GM19240 (cell line): ENCODE measurements around the gene BEST1.
"Not testable (repeated sequence)": the region's sequence is repeated elsewhere in the genome, so short reads cannot be mapped to it uniquely, and the experiment has no call there.

ENCODE experiments used
- DNase-seq: peaks from one replicate; pipeline ENCODE4 v3.0.0; 2011; ENCODE audit warnings: low spot score; ENCODE audit not compliant: insufficient read length

Gene BEST1

GRCh38 chr11:61947486-61948210, 2.5 kb upstream of the BEST1 start:
- peak; percentile 73 for DNase-seq

DNA sequence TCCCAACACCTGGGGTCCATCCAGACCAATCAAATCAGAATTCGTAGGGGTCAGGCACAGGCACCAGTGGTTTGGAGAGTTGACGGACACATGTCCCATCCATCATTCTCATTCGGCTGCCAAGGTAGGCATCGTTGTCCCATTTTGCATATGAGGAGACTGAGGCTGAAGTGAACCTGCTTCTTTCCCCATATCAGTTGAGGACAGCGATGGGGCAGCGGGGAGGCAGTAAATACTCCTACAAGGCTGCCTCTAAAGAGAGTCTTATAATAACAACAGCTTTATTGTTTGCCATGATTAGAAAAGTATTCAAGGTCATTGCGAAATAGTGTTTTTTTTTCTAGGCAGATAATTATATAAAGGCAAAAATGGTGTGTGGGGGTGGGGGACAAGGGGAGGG, 1.6 kb upstream of the BEST1 start:
- DNase-seq, result no peak

DNA sequence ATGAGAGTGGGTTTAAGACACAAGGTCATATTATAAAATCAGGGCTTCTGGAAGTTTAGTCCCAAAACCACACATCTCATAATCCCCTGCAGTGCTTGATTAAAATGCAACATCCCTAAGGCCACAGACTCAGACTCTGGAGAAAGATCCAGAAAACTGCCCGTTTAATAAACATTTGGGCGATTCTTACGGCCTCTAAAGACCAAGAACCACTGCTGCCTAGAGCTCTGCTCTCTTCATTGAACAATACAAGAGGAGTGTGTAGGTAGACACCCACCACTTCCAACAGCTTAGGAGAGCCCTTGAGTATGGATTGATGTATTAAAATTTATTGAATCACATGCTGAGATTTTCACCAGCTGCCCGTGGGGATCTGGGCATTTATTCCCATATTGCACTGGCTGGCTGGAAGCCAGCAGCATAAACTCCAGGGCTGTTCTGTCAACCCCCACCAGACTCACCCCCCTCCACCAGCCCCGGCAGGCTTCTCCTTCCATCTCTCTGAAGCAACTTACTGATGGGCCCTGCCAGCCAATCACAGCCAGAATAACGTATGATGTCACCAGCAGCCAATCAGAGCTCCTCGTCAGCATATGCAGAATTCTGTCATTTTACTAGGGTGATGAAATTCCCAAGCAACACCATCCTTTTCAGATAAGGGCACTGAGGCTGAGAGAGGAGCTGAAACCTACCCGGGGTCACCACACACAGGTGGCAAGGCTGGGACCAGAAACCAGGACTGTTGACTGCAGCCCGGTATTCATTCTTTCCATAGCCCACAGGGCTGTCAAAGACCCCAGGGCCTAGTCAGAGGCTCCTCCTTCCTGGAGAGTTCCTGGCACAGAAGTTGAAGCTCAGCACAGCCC, 749 bp upstream of the BEST1 start:
- DNase-seq, result no peak

GRCh38 chr11:61951484-61952135, 1.5 kb downstream of the BEST1 start:
- no peak for DNase-seq

- DNase-seq, result no peak
Observed at GRCh38 chr11:61952882-61953281, 2.7 kb downstream of the BEST1 start.

DNA sequence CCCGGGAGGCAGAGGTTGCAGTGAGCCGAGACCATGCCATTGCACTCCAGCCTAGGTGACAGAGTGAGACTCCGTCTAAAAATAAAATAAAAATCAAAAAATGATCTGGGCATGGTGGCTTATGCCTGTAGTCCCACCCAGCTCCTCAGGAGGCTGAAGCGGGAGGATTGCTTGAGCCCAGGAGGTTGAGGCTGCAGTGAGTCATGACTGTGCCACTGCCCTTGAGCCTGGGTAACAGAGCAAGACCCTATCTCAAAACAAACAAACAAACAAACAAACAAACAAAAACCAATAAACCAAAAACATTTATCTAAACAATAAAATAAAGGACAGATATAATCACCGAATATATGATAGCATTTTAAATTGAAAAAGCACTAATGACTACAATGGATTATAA, 3.5 kb downstream of the BEST1 start:
- DNase-seq, result not testable (repeated sequence)

GRCh38 chr11:61954106-61954850, 4.1 kb downstream of the BEST1 start:
- no peak for DNase-seq

DNA sequence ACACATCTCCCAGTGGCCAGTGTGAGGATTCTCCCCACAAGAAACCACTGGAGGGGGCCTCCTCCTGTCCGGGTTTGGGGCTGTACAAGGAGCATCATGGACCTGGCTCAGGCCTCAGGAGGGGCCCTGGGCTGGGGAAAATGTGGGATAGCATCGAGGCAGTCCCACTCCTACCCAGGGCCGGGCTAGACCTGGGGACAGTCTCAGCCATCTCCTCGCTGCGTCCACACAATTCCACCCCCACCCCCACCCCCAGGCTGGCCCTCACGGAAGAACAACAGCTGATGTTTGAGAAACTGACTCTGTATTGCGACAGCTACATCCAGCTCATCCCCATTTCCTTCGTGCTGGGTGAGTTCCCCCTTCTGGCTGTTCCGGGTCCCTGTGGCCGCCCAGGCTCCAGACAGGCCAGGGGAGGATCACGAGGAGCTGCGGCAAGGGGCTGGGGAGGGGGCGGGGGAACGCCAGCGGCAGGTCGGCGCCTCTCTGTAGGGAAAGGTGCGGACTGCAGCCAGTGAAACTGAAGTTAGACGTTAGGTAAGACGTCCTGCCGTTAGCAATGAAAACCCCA, 4.8 kb downstream of the BEST1 start:
- no peak for DNase-seq

GRCh38 chr11:61955422-61956135, 5.4 kb downstream of the BEST1 start:
- DNase-seq, result no peak

GRCh38 chr11:61956191-61957020, 6.3 kb downstream of the BEST1 start:
- DNase-seq, result no peak

- no peak for DNase-seq
Observed at GRCh38 chr11:61957021-61957770, 7.0 kb downstream of the BEST1 start.

DNA sequence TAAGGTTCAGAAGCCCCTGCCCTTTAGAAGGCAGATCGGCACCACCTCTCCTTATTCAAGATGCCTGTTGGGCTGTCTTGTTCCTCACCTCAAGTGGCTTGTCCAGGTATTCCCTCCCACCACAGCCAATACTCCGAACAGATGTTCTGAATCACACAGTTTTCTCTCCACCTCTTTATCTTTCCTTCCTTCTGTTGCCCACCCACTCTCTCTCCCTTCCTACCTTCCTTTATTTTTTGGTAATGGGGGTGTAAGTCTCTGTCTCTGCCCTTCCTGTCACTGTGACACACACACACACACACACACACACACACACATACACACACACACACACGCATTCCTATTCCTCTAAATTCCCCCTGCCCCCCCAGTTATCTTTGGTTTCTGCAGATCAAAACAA, 8.4 kb downstream of the BEST1 start:
- DNase-seq, result no peak

DNA sequence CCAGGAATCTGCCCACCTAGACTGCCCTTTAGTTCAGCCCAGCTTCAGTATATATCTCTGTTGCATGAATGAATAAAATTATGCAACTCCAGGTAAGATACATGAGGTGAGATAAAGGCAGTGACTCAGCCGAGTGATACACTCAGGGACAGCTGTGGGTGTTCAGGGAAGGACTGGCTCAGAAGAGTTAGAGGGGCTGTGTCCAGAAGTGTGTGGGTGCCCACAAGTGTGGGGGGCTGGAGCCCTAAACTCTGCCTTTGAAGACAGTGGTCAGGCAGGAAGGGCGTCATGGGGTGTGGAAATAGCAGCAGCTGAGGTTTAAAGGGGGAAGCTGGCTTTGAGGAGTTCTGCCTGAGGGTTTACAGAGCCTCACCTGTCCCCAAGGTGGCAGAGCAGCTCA, 9.0 kb downstream of the BEST1 start:
- DNase-seq, result no peak

- no peak for DNase-seq
Observed at GRCh38 chr11:61959678-61960077, 9.5 kb downstream of the BEST1 start.

DNA sequence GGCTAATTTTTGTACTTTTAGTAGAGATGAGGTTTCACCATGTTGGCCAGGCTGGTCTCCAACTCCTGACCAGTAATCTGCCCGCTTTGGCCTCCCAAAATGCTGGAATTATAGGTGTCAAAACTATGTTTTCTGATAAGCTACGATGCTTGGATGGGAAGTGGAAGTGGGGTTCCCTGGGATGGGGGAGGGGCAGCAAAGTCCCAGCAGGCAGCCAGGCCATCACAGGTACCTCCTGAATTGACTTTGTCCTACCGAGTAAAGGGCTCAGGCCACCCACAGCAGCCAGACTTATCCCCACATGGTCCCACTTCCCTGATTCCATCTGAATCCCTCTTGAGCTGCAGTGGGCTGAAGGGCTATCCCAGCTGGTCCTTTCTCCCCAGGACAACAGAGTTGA, 10.4 kb downstream of the BEST1 start:
- DNase-seq, result no peak

- no peak for DNase-seq
Observed at GRCh38 chr11:61961570-61962212, 11.5 kb downstream of the BEST1 start.

DNA sequence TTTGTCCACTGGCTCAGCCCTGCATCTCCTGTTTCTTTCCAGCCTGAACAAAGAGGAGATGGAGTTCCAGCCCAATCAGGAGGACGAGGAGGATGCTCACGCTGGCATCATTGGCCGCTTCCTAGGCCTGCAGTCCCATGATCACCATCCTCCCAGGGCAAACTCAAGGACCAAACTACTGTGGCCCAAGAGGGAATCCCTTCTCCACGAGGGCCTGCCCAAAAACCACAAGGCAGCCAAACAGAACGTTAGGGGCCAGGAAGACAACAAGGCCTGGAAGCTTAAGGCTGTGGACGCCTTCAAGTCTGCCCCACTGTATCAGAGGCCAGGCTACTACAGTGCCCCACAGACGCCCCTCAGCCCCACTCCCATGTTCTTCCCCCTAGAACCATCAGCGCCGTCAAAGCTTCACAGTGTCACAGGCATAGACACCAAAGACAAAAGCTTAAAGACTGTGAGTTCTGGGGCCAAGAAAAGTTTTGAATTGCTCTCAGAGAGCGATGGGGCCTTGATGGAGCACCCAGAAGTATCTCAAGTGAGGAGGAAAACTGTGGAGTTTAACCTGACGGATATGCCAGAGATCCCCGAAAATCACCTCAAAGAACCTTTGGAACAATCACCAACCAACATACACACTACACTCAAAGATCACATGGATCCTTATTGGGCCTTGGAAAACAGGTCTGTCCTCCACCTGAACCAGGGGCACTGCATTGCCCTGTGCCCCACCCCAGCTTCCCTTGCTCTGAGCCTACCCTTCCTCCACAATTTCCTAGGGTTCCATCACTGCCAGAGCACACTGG, 12.3 kb downstream of the BEST1 start:
- no peak for DNase-seq

DNA sequence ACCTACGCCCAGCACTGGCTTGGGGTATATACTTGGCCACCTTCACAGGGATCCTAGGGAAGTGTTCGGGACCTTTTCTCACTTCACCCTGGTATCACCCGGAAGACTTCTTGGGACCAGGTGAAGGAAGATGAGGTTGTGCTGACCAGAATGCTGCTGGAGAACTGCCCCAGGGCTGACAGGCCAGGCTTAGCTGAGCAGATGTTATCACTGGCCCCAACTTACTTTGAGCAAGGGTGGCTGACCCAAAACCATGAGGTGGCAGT, 12.8 kb downstream of the BEST1 start:
- DNase-seq, result no peak
